ENCODE measurements around the gene ZNF430. TPM values are rescaled to one million over a fixed set of nuclear protein-coding genes. Genes with fewer than 3 reads are reported as not detected.

ZNF430 gene
- total and polyA plus RNA-seq, 10 of the 15 experiments (the other 5 are each of a cell fraction or from before 2014, with no cell fraction given), result 4.6 to 19.0 (median 12.1) TPM

DNA sequence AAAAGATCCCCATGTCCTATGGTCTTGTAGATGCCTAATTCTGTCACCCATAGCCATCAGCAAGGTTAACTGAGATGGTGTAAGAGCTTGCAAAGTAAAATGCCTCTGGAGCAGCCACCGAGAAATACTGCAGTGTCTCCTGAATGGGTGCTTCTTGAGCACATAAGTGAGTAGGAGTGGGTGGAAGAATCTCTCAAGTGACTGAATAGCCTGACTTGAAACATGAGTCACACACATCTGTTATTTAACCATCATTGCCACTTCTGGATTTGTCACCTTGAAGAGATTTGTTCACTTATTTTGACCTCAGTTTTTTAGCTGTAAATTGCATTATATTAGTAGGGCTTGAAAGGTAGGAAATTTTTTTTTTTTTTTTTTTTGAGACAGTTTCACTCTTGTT is 63.9 kb downstream of the ZNF430 start:
- ChIA-PET SMC1A (ENCODE audit: uncharacterized antibody, unreplicated experiment) (interaction anchor here (1.1 to 1.3 kb wide), 4 partner anchors 57 to 72 kb away, joined by 3 to 6 read pairs (median 3); partner anchors contain the start of gene ZNF431), RAD21 (ENCODE audit: unreplicated experiment) (no interaction called here), POLR2A (no interaction called here), CTCF (interaction anchor here (1.0 to 1.4 kb wide), 2 partner anchors 48 to 56 kb away, joined by 3 read pairs; no protein-coding TSS in a partner anchor)
- Histone ChIP-seq H2AFZ (ENCODE audit: control insufficient read depth, low read depth, low read length) (no peak overlapping the region), H3K4me1 (ENCODE audit: control insufficient read depth, insufficient read depth, low read length) (no peaks in the 10 kb centered on the region), H3K9ac (ENCODE audit: control insufficient read depth, insufficient read depth, low read length) (no peak overlapping the region), H3K27ac (ENCODE audit: control insufficient read depth, insufficient read depth) (no peak overlapping the region), H3K4me2 (ENCODE audit: control insufficient read depth, insufficient read depth) (no peak overlapping the region), H3K9me3 (replicated peaks; ENCODE audit: control insufficient read depth, insufficient read depth, low read length) (no peaks in the 10 kb centered on the region; the same call in 1 of the 3 replicates), H4K20me1 (ENCODE audit: control insufficient read depth, insufficient read depth) (no peaks in the 10 kb centered on the region), H3K4me3 (no peak overlapping the region), H3K36me3 (ENCODE audit: control insufficient read depth in 2 of 2, insufficient read depth in 2 of 2, low read length in 1 of 2) (no peaks in the 10 kb centered on the region), H3K27me3 (replicated peaks in 1 of 2; ENCODE audit: control insufficient read depth in 2 of 2, insufficient read depth in 2 of 2, low read length in 1 of 2) (no peaks in the 10 kb centered on the region), H3K79me2 (ENCODE audit: control insufficient read depth, insufficient read depth, low read length) (no peaks in the 10 kb centered on the region; the same call in none of the 2 replicates)
- in situ Hi-C loops (cut with MboI) (no loop called here), intact Hi-C loops (cut with micrococcal nuclease; ENCODE audit: unreplicated experiment) (loop anchor here (5.0 kb wide), 1 partner anchor 62 kb away; the partner anchor contains the start of gene ZNF430)
- 93% methylated on average over 1 of the region's 1 CpG for WGBS (ENCODE audit: insufficient coverage, insufficient replicate concordance, low lambda C conversion rate, missing lambda C conversion rate)
- no peak for FAIRE-seq
- DNase-seq (ENCODE audit: low read depth, low spot score), result peak; percentile 12
- TSS peak; percentile 54 for BruUV-seq (replicated peaks)
- peak; percentile 33 for ATAC-seq
- TF ChIP-seq, protein P1, sequence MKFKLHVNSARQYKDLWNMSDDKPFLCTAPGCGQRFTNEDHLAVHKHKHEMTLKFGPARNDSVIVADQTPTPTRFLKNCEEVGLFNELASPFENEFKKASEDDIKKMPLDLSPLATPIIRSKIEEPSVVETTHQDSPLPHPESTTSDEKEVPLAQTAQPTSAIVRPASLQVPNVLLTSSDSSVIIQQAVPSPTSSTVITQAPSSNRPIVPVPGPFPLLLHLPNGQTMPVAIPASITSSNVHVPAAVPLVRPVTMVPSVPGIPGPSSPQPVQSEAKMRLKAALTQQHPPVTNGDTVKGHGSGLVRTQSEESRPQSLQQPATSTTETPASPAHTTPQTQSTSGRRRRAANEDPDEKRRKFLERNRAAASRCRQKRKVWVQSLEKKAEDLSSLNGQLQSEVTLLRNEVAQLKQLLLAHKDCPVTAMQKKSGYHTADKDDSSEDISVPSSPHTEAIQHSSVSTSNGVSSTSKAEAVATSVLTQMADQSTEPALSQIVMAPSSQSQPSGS (IDR thresholded peaks at IDR 0.05; ENCODE audit: low read length), result no peak
- TF ChIP-seq EGR1 (IDR thresholded peaks at IDR 0.05; ENCODE audit: borderline replicate concordance in 1 of 2, low read depth in 2 of 2, low read length in 2 of 2), result 0 out of 3 replicates have a peak, but pooled peaks of 1 of the 2 experiments have one; percentile 26

DNA sequence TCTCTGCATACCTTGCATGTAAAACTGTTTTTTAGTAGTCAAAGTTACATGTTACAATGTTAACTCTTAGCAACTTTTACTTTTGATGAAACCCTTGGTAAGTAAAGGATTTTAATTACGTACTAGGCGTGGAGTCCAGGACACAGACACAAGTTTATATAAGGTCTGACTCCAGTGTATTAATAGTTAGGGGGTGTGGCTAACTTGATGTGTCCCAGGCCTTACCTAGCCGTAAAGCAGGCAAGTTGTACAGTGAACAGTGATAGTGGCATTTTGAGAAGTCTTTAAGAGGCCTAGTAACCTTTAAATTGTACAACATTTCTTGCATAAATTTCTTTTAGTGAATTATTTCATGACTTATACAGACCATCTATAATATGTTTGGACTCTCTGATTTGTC is 67.4 kb downstream of the ZNF430 start:
- Histone ChIP-seq H3K79me2 (ENCODE audit: control insufficient read depth, insufficient read depth, low read length) (no peaks in the 10 kb centered on the region; the same call in none of the 2 replicates), H3K27me3 (replicated peaks in 1 of 2; ENCODE audit: control insufficient read depth in 2 of 2, insufficient read depth in 2 of 2, low read length in 1 of 2) (no peaks in the 10 kb centered on the region), H3K27ac (ENCODE audit: control insufficient read depth, insufficient read depth) (no peak overlapping the region), H2AFZ (ENCODE audit: control insufficient read depth, low read depth, low read length) (no peak overlapping the region), H3K9me3 (replicated peaks; ENCODE audit: control insufficient read depth, insufficient read depth, low read length) (no peaks in the 10 kb centered on the region; the same call in 1 of the 3 replicates), H3K4me1 (ENCODE audit: control insufficient read depth, insufficient read depth, low read length) (no peaks in the 10 kb centered on the region), H4K20me1 (ENCODE audit: control insufficient read depth, insufficient read depth) (no peaks in the 10 kb centered on the region), H3K4me3 (no peak overlapping the region), H3K9ac (ENCODE audit: control insufficient read depth, insufficient read depth, low read length) (no peak overlapping the region), H3K36me3 (ENCODE audit: control insufficient read depth in 2 of 2, insufficient read depth in 2 of 2, low read length in 1 of 2) (no peaks in the 10 kb centered on the region), H3K4me2 (ENCODE audit: control insufficient read depth, insufficient read depth) (no peak overlapping the region)
- ChIA-PET CTCF (no interaction called here), RAD21 (ENCODE audit: unreplicated experiment) (no interaction called here), POLR2A (no interaction called here), SMC1A (ENCODE audit: uncharacterized antibody, unreplicated experiment) (no interaction called here)
- in situ Hi-C loops (cut with MboI), result no loop called here
- intact Hi-C loops (cut with micrococcal nuclease; ENCODE audit: unreplicated experiment), result no loop called here
- WGBS (ENCODE audit: insufficient coverage, insufficient replicate concordance, low lambda C conversion rate, missing lambda C conversion rate), result 100% methylated on average over 3 of the region's 3 CpGs
- no TSS peak for BruUV-seq (replicated peaks)
- FAIRE-seq (peak; percentile 7), ATAC-seq (no peak), DNase-seq (ENCODE audit: low read depth, low spot score) (no peak)
- TF ChIP-seq, protein P2, sequence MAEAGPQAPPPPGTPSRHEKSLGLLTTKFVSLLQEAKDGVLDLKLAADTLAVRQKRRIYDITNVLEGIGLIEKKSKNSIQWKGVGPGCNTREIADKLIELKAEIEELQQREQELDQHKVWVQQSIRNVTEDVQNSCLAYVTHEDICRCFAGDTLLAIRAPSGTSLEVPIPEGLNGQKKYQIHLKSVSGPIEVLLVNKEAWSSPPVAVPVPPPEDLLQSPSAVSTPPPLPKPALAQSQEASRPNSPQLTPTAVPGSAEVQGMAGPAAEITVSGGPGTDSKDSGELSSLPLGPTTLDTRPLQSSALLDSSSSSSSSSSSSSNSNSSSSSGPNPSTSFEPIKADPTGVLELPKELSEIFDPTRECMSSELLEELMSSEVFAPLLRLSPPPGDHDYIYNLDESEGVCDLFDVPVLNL (IDR thresholded peaks at IDR 0.05; ENCODE audit: low read depth, low read length), result no peak
- TF ChIP-seq, protein P3, sequence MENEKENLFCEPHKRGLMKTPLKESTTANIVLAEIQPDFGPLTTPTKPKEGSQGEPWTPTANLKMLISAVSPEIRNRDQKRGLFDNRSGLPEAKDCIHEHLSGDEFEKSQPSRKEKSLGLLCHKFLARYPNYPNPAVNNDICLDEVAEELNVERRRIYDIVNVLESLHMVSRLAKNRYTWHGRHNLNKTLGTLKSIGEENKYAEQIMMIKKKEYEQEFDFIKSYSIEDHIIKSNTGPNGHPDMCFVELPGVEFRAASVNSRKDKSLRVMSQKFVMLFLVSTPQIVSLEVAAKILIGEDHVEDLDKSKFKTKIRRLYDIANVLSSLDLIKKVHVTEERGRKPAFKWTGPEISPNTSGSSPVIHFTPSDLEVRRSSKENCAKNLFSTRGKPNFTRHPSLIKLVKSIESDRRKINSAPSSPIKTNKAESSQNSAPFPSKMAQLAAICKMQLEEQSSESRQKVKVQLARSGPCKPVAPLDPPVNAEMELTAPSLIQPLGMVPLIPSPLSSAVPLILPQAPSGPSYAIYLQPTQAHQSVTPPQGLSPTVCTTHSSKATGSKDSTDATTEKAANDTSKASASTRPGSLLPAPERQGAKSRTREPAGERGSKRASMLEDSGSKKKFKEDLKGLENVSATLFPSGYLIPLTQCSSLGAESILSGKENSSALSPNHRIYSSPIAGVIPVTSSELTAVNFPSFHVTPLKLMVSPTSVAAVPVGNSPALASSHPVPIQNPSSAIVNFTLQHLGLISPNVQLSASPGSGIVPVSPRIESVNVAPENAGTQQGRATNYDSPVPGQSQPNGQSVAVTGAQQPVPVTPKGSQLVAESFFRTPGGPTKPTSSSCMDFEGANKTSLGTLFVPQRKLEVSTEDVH (IDR thresholded peaks at IDR 0.05; ENCODE audit: low read depth, partially characterized antibody), result no peak
- no peak for TF ChIP-seq EZH2 (IDR thresholded peaks at IDR 0.05; ENCODE audit: borderline replicate concordance, control insufficient read depth, low read depth, low read length)
- TF ChIP-seq HDAC2 (IDR thresholded peaks at IDR 0.05), result no peak
- no peak for TF ChIP-seq SUZ12 (IDR thresholded peaks at IDR 0.05; ENCODE audit: unreplicated experiment)
- TF ChIP-seq, protein P4, sequence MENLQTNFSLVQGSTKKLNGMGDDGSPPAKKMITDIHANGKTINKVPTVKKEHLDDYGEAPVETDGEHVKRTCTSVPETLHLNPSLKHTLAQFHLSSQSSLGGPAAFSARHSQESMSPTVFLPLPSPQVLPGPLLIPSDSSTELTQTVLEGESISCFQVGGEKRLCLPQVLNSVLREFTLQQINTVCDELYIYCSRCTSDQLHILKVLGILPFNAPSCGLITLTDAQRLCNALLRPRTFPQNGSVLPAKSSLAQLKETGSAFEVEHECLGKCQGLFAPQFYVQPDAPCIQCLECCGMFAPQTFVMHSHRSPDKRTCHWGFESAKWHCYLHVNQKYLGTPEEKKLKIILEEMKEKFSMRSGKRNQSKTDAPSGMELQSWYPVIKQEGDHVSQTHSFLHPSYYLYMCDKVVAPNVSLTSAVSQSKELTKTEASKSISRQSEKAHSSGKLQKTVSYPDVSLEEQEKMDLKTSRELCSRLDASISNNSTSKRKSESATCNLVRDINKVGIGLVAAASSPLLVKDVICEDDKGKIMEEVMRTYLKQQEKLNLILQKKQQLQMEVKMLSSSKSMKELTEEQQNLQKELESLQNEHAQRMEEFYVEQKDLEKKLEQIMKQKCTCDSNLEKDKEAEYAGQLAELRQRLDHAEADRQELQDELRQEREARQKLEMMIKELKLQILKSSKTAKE (IDR thresholded peaks at IDR 0.05; ENCODE audit: low read depth, poor library complexity, severe bottlenecking), result no peak
